Hematopoietic multipotent progenitor cell treated with erythropoietin and hydrocortisone succinate and interleukin-3 and kit ligand, for 17 days (in vitro differentiated cells): ENCODE data around the gene PRKAG2.
A peak's percentile ranks its signal among the peaks of the same experiment; 100 is the strongest.
"Not testable (repeated sequence)": the region's sequence is repeated elsewhere in the genome, so short reads cannot be mapped to it uniquely, and the experiment has no call there.

Experiments used
- DNase-seq: peaks from one replicate; pipeline ENCODE4 v3.0.0-alpha.2; 2015; ENCODE audit warnings: low spot score

The PRKAG2 gene

DNA sequence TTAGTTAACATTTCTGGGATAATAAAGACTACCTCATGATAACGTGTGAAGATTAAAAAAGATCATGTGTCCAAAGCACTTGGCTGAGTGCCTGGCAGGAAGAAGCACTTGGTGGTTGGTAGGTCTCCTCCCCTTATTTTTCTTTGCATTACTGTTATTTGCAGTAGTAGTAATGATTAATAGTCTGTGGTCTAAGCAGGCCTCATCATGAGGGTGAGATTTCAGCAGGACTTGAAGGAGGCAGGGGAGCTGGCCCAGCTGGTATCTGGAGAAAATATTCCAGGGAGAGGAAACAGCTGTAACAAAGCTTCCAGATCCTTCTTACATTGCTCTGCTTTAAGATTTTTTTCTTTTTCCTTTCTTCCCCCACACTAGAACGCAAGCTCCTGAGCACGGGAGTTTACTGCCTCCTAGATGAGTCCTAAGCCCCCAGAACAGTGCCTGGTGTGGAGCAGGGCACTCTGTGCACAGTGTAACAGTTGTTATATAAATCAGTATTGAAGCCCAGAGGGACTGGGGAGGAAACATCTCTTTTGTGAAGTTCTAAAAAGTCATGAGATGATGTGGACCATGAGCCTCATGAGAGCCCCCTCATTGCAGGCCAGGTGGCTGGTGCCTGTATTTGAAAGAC is 326.1 kb downstream of the PRKAG2 start:
- DNase-seq: no peak

DNA sequence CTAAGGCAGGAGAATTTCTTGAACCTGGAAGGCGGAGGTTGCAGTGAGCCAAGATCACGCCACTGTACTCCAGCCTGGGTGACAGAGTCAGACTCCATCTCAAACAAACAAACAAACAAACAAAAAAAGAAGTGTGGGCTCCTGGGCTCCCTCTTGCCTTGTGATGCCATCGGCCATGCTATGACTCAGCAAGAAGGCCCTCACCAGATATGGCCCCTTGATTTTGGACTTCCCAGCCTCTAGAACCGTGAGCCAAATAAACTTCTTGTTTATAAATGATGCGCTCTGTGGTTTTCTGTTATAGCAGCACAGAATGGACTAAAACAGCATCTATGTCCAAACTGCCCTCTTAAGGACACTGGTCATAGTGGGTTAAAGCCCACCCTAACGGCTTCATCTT is 327.3 kb downstream of the PRKAG2 start:
- DNase-seq: no peak

DNA sequence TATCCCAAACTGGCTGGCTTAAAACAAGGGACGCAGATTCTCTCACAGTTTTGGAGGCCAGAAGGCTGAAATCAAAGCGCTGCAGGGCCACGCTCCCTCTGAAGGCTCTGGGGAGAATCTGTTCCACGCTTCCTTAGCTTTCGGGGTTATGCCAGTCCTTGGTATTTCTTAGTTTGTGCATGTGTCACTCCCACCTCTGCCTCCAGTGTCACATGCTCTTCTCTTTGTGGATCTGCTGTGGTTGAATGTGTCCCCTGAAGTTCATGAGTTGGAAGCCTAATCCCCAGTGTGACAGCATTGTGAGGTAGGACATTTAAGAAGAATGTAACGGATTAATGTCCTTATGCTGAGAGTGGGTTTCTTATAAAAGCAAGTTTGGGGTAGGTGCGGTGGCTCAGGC is 327.8 kb downstream of the PRKAG2 start:
- DNase-seq: no peak

DNA sequence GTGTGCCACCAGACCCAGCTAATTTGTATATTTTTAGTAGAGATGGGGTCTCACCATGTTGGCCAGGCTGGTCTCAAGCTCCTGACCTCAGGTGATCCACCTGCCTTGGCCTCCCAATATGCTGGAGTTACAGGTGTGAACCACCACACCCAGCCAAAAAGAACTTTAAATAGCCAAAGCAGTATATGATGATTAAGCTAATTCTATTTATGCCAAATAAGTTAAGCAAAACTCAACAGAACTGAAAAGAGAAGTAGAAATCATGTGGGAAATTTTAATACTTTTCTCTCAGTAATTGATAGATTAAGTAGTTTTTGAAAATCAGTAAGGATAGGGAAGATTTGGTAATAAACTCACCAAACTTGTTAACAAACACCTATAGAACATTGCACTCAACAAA is 332.7 kb downstream of the PRKAG2 start:
- no peak for DNase-seq

DNA sequence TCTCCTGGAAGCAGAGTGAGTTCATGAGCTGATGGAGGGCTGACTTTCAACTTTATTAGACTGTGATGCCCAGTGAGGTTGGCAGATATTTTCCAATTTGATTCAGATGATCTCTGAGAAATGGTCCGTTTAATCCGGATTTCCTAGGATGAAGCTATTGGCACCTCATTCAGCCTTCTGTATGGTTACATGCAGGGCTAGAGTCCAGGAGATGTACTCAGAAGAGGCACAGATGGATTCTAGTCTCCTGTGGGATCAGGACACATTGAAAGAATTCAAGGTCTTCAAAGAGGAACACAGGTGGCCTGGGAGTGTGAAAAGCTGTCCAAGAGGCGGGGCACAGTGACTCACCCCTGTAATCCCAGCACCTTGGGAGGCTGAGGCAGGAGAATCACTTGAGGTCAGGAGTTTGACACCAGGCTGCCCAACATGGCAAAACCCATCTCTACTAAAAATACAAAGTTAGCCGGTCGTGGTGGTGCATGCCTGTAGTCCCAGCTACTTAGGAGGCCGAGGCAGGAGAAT is 334.2 kb downstream of the PRKAG2 start:
- DNase-seq: no peak

DNA sequence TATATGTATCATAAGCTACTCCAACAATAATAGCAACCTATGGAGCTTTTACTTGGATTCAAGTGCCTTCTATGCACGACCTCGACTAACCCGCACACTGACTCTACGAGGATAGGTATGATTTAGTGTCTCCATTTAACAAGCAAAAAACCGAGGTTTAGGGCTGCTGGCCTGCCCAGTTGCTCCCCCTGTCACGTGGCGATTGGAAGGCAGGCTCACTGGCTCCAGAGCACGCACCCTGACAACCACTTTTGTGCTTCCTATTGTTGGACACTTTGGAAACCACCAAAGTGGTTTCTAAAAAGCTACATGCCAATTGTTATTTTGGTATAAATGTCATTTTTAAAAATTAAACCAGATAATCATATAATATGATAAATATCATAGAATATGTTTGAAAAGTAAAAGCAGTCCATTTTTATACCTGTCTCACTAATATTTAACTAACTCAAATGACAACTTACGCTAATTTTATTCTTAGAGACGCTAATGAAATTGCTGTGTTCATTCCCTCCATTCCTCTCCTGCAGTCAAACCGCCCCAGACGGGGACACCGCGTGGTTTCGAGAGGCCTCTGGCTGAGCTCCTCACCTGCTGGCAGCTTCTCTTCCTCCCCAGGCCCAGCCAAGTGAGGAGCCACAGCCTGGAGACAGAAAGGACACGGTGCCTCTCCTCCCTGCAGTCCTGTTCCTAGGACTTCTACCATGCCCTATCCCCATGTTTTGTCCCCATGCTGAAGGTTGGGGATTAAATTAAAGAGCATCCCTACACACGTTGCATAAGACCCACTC is 335.0 kb downstream of the PRKAG2 start:
- no peak for DNase-seq

DNA sequence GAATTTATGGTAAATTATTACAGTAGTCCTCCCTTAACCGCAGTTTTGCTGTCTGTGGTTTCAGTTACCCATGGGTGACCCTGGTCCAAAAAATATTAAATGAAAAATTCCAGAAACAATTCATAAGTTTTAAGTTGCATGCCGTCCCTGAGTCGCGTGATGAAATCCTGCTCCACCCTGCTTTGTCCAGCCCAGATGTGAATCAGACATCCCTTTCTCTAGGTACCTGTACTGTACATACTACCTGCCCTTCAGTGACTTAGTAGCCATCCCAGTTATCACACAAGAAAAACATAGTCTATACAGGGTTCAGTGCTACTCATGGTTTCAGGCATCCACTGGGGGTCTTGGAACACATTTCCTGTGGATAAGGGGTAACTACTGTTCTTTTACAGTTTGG is 336.8 kb downstream of the PRKAG2 start:
- DNase-seq: no peak

DNA sequence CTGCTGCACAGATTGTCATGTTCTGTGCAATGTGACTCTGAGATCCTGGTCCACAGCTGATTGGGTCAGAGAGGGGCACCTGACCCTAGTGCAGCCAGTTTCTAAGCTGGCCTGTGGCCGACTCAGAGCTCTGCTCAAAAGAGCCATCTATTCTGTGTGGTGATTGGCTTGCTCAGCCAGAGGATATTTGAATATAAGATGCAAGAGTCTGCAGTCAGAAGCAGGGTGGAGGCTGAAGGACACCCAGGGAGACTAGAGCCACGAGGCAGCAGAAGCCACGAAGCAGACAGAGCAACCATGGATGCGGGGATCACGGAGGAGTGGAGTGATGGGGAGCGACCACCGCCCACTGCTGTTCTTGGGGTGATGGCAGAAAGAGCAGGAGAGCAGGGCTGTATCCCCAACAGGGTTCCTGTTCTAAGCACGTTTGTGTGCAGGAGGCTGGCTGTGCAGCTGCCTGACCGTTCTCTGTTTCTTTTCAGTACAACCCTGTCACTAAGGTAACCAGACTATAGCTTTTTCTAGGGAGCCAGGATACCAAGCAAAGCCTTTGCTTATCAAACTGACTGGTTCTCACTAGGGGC is 337.7 kb downstream of the PRKAG2 start:
- no peak for DNase-seq

DNA sequence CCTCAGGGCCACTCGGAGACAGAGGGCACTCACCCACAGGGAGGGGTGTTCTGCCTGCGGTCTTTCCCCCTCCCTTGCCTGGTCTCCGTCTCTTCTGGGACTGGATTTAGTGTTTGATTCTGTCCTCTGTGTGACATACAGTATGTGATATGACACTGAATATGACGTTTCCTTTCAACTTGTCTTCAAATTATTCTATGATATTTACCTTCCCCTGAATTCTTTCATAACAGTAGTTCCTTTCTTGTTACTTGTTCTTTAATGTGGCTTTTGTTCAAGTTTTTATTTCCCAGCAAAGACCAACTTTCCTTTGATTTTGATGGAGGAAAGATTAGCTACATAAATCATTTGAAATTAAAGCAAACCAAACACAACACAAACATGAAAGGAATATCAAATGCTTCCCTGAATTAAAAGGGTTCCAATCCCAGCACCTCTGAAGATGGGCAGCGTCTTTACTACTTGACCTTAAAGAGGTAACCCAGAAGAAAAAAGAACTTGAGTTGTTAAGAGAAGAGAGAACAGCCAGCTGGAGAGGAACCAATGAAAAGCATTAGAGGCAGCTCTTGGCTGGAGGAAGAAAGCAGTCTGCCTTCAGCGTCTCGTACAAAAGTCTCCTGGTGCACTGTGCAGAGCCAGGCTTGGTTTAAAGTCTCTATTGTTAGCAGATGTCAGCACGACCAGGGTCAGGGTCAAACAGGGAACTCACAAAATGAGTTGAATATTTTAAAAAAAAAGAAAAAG is 338.9 kb downstream of the PRKAG2 start:
- DNase-seq: no peak

DNA sequence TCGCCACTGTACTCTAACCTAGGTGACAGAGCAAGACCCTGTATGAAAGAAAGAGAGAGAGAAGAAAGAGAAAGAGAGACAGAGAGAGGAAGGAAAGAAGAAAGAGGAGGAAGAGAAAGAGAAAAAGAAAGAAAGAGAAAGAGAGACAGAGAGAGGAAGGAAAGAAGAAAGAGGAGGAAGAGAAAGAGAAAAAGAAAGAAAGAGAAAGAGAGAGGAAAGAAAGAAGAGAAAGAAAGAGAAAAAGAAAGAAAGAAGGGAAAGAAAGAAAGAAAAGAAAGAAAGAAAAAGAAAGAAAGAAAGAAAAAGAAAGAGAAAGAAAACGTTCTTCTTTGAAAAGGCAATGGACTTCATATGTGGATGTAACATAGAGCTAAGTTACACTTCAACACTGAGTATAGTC is 340.7 kb downstream of the PRKAG2 start:
- not testable (repeated sequence) for DNase-seq

DNA sequence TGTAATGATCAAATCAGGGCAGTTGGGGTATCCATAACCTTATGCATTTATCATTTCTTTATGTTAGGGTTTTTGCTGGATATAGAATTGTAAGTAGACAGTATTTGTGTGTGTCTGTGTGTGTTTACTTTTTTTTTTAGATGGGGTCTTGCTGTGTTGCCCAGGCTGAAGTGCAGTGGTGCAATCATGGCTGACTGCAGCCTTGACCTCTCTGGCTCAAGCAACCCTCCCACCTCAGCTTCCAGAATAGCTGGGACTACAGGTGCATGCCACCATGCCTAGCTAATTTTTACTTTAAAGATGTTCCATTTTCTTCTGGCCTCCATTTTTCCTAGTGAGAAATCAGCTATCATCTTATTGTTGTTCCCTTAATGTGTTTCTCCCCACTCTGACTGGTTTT is 347.1 kb downstream of the PRKAG2 start:
- no peak for DNase-seq

DNA sequence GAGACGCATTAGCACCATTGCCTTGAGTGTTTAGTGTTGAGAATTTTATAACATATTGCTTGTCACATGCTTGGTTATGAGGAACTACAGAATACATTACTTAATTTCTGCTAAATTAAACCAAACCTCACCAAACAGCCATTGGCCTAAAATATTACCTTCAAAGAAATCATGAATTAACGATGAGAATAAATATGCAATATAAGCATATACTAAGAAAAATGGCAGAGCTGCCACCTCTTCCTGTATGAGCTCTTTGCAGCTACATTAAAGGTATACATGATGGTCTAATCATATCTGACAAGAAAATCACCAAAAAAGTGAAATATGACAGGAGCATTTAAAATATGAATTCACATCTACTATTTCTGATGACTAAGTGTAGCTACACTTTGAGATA is 352.1 kb downstream of the PRKAG2 start:
- no peak for DNase-seq

DNA sequence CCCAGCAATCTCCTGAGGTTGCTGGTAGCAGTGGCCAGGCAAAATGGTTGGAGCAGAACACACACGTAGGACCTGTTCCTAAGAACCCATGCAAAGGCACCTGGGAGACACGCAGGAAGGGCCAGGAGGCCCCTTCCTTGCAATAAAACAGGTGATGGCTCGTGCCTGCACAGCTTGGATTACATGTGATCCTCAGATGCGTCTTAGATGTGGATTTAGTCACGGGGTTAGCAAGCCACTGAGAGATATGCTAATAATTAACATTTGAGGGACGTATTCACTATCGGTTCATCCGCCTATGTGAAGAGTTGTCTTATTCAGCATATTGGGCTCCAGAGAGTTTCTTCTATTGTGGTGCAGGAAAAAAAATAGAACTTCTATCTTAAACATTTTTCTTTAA is 352.6 kb downstream of the PRKAG2 start:
- DNase-seq: no peak

DNA sequence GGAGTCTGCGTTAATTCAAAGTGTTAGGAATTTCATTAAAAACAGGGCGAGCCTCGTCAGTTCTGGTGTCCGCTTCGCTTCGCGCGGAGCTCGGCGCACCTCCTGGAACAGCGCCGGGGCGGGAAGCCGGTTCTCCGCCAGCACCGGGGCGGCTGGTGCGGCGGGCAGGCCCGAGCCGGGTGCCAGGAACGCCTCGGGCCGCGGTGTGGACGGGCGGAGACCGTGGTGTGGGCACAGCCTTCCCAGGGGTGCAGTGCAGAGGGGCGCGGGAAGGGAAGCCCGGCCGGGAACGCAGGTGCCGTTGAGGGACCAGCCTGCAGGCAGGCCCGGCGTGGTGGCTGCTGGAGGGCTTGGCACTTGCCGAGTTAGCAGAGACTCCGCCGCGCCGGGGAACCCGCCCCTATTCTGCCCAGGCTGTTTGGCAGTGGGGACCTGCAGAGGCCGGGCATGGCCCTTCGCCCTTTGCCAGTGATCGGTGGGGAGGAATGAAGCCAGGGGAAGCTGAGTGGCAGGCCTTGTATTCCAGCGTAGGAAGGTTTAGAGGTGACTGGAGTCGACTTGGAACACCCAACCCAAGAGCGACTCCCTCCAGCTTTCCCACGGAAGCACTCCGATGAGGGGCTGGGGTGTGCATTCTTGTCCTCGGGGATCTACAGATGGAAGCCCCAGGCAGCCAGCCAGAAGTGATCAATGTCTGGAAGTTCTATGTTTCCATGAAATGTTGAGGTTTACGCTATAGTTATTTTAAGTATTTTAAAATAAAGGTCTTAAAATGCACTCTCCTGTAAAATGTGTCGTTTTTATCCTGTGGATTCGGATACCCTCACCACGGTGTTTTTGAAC is 356.3 kb downstream of the PRKAG2 start:
- DNase-seq: no peak

DNA sequence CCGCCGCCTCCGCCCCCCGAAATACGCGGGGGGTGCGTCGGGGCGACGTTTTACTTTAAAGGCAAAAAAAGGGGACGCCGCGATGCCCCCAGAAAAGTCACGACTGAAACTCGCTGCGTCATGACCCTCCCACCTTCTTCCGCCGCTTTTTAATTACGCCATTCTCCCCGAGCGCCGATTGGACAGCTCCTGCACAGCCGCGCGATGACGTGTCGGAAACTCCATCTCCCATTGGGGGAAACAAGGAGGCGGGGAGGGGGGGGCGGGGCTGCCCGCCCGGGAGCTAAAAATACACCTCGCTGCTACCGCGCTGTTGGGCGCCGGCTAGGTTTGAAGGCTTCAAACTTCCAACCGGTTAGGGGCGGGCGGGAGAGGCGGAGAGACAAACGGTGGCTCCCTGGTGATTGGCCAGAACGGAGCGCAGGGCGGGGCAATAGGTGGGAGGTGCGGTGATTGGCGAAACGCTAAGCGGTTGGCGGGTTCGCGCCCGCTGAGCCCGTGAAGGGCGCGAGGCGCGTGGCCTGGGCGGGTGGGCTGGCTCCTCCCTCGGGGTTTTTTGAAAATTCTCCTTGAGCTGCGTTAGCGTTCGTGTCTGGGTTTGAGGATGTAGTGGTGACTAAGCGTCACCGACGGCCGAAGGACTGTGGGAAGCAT is 357.0 kb downstream of the PRKAG2 start, which contains the start of gene RHEB:
TSS of gene RHEB (minus strand) at position 131 of the 654 bp plus-strand sequence. CDS start 384 bp downstream, outside the sequence.
- peak; percentile 98 for DNase-seq

DNA sequence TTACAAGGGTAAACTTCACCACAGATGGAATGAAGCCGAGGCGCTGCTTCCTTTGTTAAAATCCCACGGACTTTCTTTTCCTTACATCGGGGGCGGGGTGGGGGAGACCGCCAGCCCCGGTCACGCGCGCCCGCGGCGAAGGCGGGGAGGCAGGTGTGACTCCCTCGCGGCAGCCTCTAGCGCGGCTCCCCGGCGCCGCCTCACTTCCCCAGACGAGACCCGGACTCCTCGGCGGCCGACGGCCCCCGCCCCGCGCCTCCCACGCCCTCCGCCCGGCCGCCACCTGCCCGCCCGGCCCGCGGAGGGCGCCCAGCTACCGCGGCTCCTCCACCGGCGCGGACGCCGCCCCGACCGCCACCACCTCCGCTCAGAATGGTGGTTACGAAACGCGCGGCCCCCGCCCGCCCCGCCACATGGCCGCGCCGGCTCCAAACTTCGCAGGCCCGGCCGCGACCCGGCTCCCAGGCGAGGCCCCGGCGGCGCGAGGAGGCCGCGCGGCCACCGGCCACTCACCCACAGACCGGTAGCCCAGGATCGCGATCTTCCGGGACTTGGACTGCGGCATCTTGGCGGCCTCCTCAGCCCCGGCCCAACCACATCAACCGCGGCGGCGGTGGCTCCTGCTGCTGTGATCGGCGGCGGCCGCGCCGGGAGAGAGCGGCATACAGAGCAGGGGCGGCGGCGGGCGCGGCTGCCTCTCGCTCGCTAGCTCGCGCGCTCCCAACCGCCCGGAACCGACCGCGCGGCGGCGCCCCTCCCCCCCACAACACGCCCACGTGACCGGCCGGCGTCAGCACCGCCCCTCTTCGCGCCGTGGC is 357.8 kb downstream of the PRKAG2 start:
- DNase-seq: peak; percentile 52

DNA sequence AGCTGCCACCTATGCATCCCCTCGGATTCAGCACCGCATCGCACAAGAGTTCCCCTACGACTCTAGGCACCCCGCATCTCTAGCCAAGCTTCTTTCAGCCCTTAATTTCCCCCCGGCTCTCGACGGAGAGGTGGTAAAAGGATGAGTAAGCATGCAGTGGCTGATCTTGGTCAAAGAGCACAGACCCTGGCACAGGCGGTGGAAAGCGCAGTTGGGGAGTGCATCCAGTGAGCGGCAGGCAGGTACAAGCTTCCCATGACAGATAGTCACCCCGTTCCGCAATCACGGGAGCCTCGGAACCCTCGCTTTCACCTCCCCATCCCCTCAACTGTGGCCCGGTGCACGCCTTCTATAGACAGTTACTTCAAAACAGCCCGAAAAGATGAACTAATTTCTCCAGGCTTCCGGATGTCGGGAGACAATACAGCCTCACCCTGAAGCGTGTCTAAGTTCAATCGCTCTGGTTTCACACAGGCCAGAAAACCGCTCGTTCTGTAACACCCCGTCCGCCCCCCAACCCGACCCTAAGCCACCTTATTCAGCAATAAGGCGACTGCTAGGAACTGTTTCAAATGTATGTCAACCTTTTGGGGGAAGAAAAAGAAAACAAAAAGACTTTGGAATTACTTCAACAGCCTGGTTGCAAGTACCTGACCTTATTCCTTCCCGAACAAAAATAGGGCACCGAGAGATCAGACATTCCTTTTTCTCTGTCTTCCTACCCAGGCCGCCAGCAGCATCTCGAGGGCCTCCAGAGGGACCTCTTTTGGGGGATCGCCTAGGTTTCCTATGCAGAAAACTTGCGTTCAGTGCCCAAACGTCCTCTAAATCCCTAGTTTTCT is 358.6 kb downstream of the PRKAG2 start:
- DNase-seq: peak; percentile 59

DNA sequence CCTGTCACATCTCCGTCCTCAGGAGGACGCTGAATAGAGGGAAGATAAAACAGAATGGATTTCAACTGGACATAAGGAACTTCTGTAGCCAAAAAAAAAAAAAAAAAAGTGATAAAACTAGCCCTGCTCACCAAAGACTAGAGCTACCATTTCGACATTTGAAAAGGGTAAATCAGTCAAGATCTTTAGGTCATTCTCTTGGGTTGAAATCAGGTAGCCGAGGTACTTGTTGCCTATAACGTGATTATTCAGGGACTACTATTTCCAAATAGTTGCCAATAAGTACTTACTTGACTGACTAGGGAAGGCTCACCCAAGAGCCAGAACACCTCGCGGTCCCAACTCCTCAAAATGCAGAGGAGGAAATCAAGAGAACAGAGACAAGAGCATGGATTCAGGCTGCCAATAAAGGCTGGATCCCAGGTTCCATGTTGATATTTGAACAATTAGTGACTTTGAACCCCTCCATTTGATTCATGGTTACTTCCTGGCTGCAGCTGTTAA is 359.3 kb downstream of the PRKAG2 start:
- no peak for DNase-seq

DNA sequence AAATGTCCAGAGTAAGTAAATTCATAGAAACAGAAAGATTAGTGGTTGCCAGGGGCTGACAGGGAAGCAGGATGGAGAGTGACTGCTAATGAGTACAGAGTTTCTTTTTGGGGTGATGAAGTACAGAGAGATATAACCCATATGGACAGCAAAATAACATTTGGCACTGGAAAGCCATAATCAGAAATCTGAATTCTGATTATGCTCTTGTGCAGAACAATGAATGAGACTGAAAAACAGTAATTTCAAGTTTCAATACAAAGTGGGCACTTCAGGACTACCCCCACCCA is 361.7 kb downstream of the PRKAG2 start:
- DNase-seq: no peak
